ENCODE data around the gene CDC14A.

Gene CDC14A

DNA sequence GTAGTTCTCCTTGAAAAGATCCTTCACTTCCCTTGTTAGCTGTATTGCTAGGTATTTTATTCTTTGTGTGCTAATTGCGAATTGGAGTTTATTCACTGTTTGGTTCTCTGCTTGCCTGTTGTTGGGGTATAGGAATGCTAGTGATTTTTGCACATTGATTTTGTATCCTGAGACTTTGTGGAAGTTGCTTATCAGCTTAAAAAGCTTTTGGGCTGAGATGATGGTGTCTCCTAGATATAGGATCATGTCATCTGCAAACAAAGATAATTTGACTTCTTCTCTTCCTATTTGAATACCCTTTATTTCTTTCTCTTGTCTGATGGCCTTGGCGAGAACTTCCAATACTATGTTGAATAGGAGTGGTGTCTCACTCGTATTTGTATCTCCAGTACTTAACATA lies 55.1 kb downstream of the CDC14A start:
- peak; percentile 53 for DNase-seq

DNA sequence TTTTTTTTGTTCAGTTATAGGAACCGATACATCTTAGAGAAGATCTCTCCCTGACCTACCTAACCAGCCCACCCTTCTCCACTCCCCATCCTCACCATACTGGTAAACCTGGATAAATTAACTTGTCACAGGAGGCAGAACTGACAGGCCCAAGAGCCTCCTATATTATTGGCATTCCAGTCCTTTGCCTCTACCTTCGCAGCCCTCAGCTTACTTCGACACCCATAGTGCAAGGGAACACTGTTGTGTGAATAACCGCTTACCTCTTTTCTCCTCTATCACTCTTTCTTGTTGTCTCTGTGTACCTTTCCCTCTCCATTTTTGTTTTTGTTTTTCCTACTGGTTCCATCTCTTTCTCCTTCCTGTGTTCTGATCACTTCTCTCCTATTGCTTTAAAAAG lies 58.7 kb downstream of the CDC14A start:
- no peak for DNase-seq

- DNase-seq: no peak
These were observed 59.3 kb downstream of the CDC14A start for GRCh38 chr1:100411574-100411973.

DNA sequence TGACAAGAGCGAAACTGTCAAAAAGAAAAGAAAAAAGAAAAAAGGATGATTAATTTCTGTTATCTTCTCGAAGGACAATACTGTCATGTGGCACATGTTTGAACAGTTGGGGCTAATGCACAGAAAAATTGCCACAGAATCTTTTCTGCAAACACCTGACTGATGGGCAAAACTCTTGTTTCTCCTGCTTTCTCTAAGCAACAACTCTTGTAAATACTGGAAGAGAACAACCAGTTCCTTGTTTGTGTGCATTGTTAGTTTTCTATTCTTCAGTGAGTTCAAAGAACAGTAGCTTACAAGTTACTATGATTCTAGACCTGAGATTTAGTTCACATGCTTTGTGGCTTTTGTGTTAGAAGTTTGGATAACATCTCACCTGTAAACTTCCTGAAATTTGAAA lies 60.7 kb downstream of the CDC14A start:
- no peak for DNase-seq

GRCh38 chr1:100414693-100415497 lies 62.6 kb downstream of the CDC14A start:
- DNase-seq: no peak

DNA sequence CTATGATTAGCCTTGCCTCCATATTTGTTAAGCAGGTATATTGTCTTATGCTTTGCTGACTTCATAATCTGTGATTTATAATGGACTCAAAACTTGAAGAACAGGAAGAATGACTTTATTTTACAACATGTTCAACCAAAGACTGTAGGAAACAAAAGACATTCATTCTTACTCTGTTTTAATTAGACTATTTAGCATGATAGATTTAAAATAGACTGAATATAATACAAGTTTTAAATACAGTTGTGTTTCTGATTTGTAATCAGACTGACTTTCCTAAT lies 63.1 kb downstream of the CDC14A start:
- no peak for DNase-seq

GRCh38 chr1:100419072-100419471 lies 66.8 kb downstream of the CDC14A start:
- DNase-seq: no peak

DNA sequence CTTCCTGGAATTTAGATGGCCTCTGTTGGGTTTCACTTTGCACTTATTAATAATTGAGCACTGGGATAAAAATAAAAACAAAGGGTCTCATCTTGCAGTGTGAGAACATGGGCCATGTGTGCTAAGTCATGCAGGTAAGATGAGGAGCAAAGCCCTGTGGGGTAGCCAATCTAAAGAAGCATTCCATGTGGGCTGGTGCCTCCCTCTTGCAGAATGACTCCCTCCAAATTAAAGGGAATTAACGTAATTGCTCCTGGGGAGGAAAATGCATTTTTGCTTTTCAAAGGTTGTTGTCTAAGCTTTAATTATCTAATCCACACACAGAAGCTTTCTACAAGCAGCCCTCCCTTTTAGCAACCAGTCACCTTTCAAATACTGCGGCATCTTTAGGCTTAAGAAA lies 69.8 kb downstream of the CDC14A start:
- no peak for DNase-seq

DNA sequence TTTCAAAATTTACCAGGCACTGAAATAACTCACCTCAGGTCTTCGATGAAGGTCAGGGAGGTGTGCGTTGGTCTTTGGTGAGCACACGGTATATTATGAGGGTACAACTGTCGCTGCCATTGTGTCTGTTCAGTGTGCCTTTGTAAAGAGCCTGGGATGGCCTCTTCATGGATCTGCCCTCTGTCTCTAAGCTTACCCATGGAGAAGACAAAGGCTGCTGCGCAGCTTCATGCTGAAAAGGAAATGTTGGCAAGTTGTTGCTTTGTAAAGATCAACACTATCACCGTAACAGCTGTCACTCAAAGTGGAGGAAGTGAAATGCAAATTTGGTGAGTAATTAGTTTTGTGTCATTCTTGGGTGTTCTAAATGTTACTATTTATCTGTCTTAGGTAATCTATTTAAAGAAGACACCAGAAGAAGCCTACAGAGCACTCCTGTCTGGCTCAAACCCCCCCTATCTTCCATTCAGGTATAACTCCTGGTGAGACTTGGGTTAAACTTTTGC lies 71.6 kb downstream of the CDC14A start:
- DNase-seq: no peak

DNA sequence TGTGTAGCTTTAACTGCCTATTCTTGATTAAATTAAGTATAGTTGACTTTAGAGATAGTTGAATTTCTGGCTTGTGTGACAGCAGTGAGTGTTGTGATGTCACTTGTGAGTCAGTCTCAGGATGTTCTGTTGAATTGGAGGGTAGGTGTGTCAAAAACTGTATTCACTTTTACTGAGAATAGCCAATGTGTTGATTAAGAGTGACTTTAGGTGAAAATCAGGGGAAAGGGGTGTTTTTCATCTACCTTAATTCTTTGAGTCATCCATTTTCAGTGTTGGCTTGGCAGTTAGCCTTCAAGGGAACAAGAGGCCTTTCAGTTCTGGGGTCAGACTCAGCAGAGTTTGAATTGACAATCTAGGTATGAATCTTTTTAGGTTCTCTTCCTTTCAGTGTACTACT lies 75.9 kb downstream of the CDC14A start:
- DNase-seq: no peak

DNA sequence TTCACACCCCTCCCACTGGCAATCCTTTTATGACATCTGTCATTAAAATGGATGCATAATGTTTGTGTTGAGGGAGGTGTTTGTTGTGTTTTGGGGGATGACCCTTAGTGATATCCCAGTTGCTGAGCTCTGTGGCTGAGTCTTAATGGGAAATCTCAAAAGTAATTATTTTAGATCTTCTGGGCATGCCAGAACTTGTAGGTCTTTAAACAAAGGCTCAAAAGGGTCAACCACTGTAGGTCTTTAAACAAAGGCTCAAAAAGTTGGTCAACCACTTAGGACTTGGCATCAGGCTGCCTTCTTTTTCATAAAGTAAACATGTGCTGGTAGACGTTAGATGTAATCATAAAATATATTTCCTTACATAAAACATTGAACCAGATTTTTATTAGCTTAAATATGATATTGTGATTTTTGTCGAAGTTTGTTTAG lies 78.0 kb downstream of the CDC14A start:
- no peak for DNase-seq

GRCh38 chr1:100431954-100432353 lies 79.6 kb downstream of the CDC14A start:
- DNase-seq: no peak

DNA sequence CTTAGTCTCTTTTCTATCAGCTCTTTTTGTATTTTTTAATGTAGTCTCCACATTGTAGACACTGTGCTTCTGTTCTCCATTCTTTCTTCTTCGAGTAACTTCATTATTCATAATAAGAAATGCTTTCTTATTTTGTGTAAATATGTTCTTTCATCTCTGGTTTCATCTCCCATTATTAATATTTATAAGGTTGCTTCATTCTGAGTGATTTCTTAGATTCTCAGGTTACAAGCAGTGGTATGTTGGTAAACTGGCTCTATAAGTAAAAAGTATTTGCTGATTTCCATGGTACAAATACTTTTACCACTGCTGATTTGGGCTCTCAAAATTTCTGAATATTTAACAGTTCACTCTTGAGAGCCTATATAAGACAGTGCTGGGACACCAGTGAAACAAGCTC lies 81.3 kb downstream of the CDC14A start:
- no peak for DNase-seq

GRCh38 chr1:100434831-100435230 lies 82.5 kb downstream of the CDC14A start:
- no peak for DNase-seq

DNA sequence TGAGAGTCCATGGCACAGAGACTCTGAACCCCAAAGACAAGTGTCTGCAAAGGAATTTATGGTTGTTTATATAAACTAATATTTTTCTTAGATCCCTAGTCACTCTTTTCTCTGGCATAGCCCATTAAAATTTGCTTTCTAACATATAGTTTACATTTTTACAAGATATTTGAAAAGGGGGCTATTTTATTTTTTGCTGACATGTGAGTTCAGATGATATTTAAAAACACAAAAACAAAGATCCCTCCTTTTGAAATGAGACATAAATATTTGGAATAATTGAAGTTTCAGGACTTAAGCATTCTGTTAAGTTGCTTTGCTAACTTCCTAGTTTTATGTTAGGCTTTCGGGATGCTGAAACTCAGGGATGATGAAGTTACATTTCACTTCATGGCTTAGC lies 86.1 kb downstream of the CDC14A start:
- DNase-seq: no peak

DNA sequence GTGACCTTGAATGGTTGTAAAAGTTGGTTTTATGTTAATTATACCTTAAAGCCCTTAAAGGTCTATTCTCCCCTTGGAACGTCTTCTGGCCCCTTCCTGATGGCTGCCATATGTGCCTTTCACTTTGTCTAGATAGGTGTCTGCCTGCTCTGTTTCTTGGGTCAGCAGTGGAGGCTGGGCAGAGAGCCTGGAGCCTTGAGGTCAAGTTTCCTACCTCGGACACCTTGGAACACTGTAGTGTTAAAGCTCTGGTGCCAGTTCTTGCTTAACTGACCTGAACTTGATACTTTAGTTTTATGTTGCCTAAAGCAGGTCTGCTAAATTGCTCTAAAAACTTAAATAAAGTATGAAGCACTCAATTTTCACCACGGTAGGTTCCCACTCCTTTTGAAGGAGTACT lies 86.5 kb downstream of the CDC14A start:
- DNase-seq: no peak

- DNase-seq: peak; percentile 84
These were observed 87.9 kb downstream of the CDC14A start for GRCh38 chr1:100440075-100440809.

- DNase-seq: no peak
These were observed 88.8 kb downstream of the CDC14A start for GRCh38 chr1:100441146-100441545.

DNA sequence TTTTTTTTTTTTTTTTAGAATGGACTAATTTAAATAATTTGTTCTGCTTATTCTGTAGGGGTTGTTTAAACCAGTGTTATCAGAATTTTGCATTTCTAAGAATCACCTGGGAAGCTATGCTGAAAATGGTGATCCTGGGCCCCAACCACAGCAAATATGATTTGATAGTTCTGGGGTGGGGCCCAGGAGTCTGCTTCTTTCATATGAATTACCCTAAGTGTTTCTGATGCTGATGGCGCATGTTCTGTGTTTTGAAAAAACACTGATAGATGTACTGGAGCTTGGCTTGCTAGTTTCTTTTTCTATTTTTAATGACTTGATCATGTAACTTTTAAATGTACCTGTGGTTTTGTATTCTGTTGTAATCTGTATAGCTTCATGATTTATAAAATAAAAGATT lies 89.3 kb downstream of the CDC14A start:
- no peak for DNase-seq

GRCh38 chr1:100443811-100444571 lies 91.7 kb downstream of the CDC14A start:
- DNase-seq: no peak

DNA sequence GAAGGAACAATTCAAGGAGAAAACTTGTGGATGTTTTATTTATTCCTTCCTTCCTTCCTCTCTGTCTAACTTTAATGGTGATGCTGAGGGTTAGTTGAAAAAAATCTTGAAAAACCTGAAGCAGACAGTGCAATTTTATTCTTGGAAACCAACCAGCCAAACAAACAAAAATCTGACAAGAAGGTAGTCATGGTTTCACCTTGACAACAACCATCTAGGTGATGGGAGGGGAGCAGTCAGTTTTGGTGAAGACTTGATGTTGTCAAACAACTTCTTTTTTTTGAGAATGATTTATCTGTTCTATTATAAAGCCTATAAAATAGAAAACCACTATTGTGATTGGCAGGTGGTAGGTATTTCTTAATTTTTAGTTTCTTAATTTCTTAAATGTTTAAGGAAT lies 93.3 kb downstream of the CDC14A start:
- no peak for DNase-seq

GRCh38 chr1:100448366-100448765 lies 96.1 kb downstream of the CDC14A start:
- peak; percentile 92 for DNase-seq

GRCh38 chr1:100449477-100449876 lies 97.2 kb downstream of the CDC14A start:
- DNase-seq: no peak

DNA sequence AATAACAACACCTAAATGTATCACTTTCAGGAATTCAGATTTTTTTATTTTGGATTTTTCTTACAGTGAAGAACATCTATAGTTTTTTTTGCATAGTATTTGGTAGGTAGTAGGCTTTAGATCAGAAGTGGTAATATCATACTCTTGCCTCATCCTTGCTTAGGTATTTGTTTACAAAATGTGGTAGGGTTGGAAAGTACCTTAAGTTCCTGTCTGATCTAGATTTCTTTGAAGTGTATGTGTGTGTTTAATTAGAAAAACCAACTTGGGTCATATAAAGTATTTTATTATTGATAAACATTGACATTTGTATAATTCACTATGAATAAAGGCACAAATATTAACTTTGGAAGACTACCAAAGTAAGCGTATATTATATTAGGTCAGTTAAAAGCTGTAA lies 100.3 kb downstream of the CDC14A start:
- DNase-seq: no peak
